HepG2 (cell line): ENCODE data around the gene TBX6. TPM values are rescaled to one million over a fixed set of nuclear protein-coding genes. Genes with fewer than 3 reads are reported as not detected.

Source experiments
- ATF3 ChIP-seq: sonication (generic); formaldehyde crosslinking; IDR thresholded peaks from 2 replicates; pipeline ENCODE4 v1.4.0; 2020; ENCODE audit warnings: missing genetic modification reagents
- CHD2 ChIP-seq: IDR thresholded peaks from 2 replicates; pipeline ENCODE4 v1.6.1; 2011; ENCODE audit warnings: low read depth, low read length, improper control_type of control experiment
- ETV6 ChIP-seq: sonication (generic); formaldehyde crosslinking; conservative IDR thresholded peaks from 2 replicates; pipeline ENCODE4 v1.4.0; 2020; ENCODE audit warnings: missing genetic modification reagents
- FOXK1 ChIP-seq: sonication (generic); formaldehyde crosslinking; IDR thresholded peaks from 2 replicates; pipeline ENCODE4 v1.4.0; 2020; ENCODE audit warnings: low read depth, missing genetic modification reagents, borderline replicate concordance
- FOXO1 ChIP-seq: sonication (generic); formaldehyde crosslinking; IDR thresholded peaks from 2 replicates; pipeline ENCODE4 v1.4.0; 2020; ENCODE audit warnings: missing genetic modification reagents
- GATAD2A ChIP-seq: IDR thresholded peaks from 2 replicates; pipeline ENCODE4 v1.6.1; 2016
- HOXA5 ChIP-seq: sonication (generic); formaldehyde crosslinking; IDR thresholded peaks from 2 replicates; pipeline ENCODE4 v1.4.0; 2020; ENCODE audit warnings: missing genetic modification reagents
- IRF1 ChIP-seq: sonication (generic); formaldehyde crosslinking; IDR thresholded peaks from 2 replicates; pipeline ENCODE4 v1.4.0; 2020; ENCODE audit warnings: low read depth, mild to moderate bottlenecking, missing genetic modification reagents
- MBNL3 ChIP-seq: fragments of 250-450 bp; sonication (Bioruptor Pico); conservative IDR thresholded peaks from 2 replicates; pipeline ENCODE4 v1.8.0; 2022; ENCODE audit warnings: mild to moderate bottlenecking, inconsistent platforms
- MNT ChIP-seq: fragments of 450-650 bp; IDR thresholded peaks from 2 replicates; pipeline ENCODE4 v1.6.1; 2016
- NFRKB ChIP-seq: fragments of 450-650 bp; IDR thresholded peaks from 2 replicates; pipeline ENCODE4 v1.6.1; 2017
- NR2C2 ChIP-seq: sonication (generic); formaldehyde crosslinking; IDR thresholded peaks from 2 replicates; pipeline ENCODE4 v1.4.0; 2020; ENCODE audit warnings: missing genetic modification reagents, mild to moderate bottlenecking, moderate library complexity, borderline replicate concordance
- PHF5A ChIP-seq: IDR thresholded peaks from one replicate; pipeline ENCODE4 v1.6.1; 2018; ENCODE audit warnings: low read depth, missing genetic modification reagents; ENCODE audit not compliant: unreplicated experiment
- RFX3 ChIP-seq: IDR thresholded peaks from 2 replicates; pipeline ENCODE4 v1.6.1; 2016; ENCODE audit warnings: missing biosample characterization, missing genetic modification reagents
- SAFB2 ChIP-seq: sonication (generic); formaldehyde crosslinking; IDR thresholded peaks from 2 replicates; pipeline ENCODE4 v1.5.1; 2020; ENCODE audit warnings: missing genetic modification reagents, low read depth, mild to moderate bottlenecking, borderline replicate concordance
- SALL1 ChIP-seq: sonication (generic); formaldehyde crosslinking; IDR thresholded peaks from 2 replicates; pipeline ENCODE4 v1.8.0; 2022; ENCODE audit warnings: mild to moderate bottlenecking, missing genetic modification reagents
- TOPORS ChIP-seq: sonication (generic); formaldehyde crosslinking; IDR thresholded peaks from 2 replicates; pipeline ENCODE4 v1.8.0; 2023; ENCODE audit warnings: mild to moderate bottlenecking, missing genetic modification reagents
- YEATS4 ChIP-seq: sonication (generic); formaldehyde crosslinking; IDR thresholded peaks from 2 replicates; pipeline ENCODE4 v1.4.0; 2020; ENCODE audit warnings: missing genetic modification reagents, borderline replicate concordance
- ZNF574 ChIP-seq: sonication (generic); formaldehyde crosslinking; IDR thresholded peaks from 2 replicates; pipeline ENCODE4 v1.4.0; 2020; ENCODE audit warnings: missing genetic modification reagents
- ZNF597 ChIP-seq: sonication (generic); formaldehyde crosslinking; IDR thresholded peaks from 2 replicates; pipeline ENCODE4 v1.5.0; 2020; ENCODE audit warnings: missing genetic modification reagents
- ZNF768 ChIP-seq: sonication (generic); formaldehyde crosslinking; IDR thresholded peaks from 2 replicates; pipeline ENCODE4 v1.4.0; 2020; ENCODE audit warnings: missing genetic modification reagents
- ZNF773 ChIP-seq: sonication (generic); formaldehyde crosslinking; IDR thresholded peaks from 2 replicates; pipeline ENCODE4 v1.4.0; 2020; ENCODE audit warnings: missing genetic modification reagents, borderline replicate concordance
- ZSCAN9 ChIP-seq: IDR thresholded peaks from 2 replicates; pipeline ENCODE4 v1.6.1; 2016; ENCODE audit warnings: borderline replicate concordance
- polyA plus RNA-seq, 8 experiments: library from polyadenylated mRNA; depleted of rRNA in 3 of 8; stranded (reverse) in 7 of 8; unstranded in 1 of 8; fragments of >200 nt; fragmentation: Illumina TruSeq in 4 of 8; extraction: Trizol in 4 of 8; gene quantifications; 2 replicates each; pipeline versions ENCODE4 v1.2.1 to v1.2.3, GENCODE V29; 2011 to 2016; ENCODE audit warnings: low read depth in 4 of 8, missing spikeins in 1 of 8, mixed read lengths in 1 of 8; ENCODE audit not compliant: insufficient read depth in 1 of 8
- total RNA-seq, 5 experiments: library from RNA; depleted of rRNA; stranded (reverse); fragments of >200 nt; fragmentation: Illumina TruSeq; extraction: Trizol; gene quantifications; 2 replicates each; pipeline ENCODE4 v1.2.3, GENCODE V29; 2016; ENCODE audit warnings: low read depth in 1 of 5
- TF ChIP-seq, protein P1 (sequence below): sonication (generic); formaldehyde crosslinking; IDR thresholded peaks from 2 replicates; pipeline ENCODE4 v1.4.0; 2020; ENCODE audit warnings: missing genetic modification reagents; ENCODE audit errors: not compliant biosample characterization

Gene TBX6
- total and polyA plus RNA-seq, 2 of the 13 experiments (the other 11 are each of a cell fraction or from before 2014, with no cell fraction given) = 0.24 to 0.42 TPM

GRCh38 chr16:30065943-30066760 is 25.6 kb downstream of the TBX6 start (continued):
- no peak for TF ChIP-seq NR2C2
- no peak for TF ChIP-seq MNT
- no peak for TF ChIP-seq ATF3 (CRISPR knock-in tag)
- no peak for TF ChIP-seq ZNF597 (CRISPR knock-in tag)
- no peak for TF ChIP-seq CHD2
- TF ChIP-seq SAFB2 (CRISPR knock-in tag) = no peak
- TF ChIP-seq GATAD2A (CRISPR knock-in tag) = no peak
- TF ChIP-seq HOXA5 (CRISPR knock-in tag) = no peak
- no peak for TF ChIP-seq ETV6
- TF ChIP-seq FOXO1 (CRISPR knock-in tag) = no peak
- TF ChIP-seq ZNF574 = no peak; the same call in 1 of the 2 replicates
- TF ChIP-seq ZNF768 = no peak
- TF ChIP-seq, protein P1, sequence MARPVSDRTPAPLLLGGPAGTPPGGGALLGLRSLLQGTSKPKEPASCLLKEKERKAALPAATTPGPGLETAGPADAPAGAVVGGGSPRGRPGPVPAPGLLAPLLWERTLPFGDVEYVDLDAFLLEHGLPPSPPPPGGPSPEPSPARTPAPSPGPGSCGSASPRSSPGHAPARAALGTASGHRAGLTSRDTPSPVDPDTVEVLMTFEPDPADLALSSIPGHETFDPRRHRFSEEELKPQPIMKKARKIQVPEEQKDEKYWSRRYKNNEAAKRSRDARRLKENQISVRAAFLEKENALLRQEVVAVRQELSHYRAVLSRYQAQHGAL (CRISPR knock-in tag) = no peak
- TF ChIP-seq YEATS4 (CRISPR knock-in tag) = no peak
- no peak for TF ChIP-seq IRF1 (CRISPR knock-in tag)
- TF ChIP-seq ZNF773 = no peak
- TF ChIP-seq RFX3 = no peak
- no peak for TF ChIP-seq NFRKB
- TF ChIP-seq SALL1 (CRISPR knock-in tag) = no peak; the same call in 1 of the 2 replicates
- no peak for TF ChIP-seq TOPORS
- TF ChIP-seq ZSCAN9 (CRISPR knock-in tag) = no peak
- TF ChIP-seq PHF5A (CRISPR knock-in tag) = no peak
- TF ChIP-seq FOXK1 (CRISPR knock-in tag) = no peak
- no peak for TF ChIP-seq MBNL3 (CRISPR knock-in tag)
